GM12874 (cell line): ENCODE results near the gene RHOC.

Experiments
- TF ChIP-seq, protein P1 (sequence below): IDR thresholded peaks from 2 replicates; pipeline ENCODE4 v1.5.1; 2011; ENCODE audit warnings: low read depth, mild to moderate bottlenecking, control low read depth, low read length, moderate library complexity; ENCODE audit not compliant: insufficient read depth

Gene RHOC

DNA sequence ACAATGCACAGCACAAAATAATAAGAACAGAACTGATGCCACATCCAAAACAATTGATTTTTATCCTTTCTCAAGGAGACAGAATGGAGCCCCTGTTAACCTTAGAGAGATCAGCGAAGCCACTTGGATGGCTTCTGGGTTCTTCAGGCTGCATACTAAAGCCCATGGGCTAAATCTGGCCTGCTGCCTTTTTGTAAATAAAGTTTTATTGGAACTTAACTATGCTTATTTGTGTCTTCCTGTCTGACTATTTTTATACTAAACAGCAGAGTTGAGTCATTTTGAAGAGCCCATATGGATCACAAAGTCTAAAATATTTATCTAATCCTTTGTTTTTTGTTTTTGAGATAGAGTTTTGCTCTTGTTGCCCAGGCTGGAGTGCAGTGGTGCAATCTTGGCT is 24.5 kb upstream of the RHOC start:
- TF ChIP-seq, protein P1, sequence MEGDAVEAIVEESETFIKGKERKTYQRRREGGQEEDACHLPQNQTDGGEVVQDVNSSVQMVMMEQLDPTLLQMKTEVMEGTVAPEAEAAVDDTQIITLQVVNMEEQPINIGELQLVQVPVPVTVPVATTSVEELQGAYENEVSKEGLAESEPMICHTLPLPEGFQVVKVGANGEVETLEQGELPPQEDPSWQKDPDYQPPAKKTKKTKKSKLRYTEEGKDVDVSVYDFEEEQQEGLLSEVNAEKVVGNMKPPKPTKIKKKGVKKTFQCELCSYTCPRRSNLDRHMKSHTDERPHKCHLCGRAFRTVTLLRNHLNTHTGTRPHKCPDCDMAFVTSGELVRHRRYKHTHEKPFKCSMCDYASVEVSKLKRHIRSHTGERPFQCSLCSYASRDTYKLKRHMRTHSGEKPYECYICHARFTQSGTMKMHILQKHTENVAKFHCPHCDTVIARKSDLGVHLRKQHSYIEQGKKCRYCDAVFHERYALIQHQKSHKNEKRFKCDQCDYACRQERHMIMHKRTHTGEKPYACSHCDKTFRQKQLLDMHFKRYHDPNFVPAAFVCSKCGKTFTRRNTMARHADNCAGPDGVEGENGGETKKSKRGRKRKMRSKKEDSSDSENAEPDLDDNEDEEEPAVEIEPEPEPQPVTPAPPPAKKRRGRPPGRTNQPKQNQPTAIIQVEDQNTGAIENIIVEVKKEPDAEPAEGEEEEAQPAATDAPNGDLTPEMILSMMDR, result no peak

DNA sequence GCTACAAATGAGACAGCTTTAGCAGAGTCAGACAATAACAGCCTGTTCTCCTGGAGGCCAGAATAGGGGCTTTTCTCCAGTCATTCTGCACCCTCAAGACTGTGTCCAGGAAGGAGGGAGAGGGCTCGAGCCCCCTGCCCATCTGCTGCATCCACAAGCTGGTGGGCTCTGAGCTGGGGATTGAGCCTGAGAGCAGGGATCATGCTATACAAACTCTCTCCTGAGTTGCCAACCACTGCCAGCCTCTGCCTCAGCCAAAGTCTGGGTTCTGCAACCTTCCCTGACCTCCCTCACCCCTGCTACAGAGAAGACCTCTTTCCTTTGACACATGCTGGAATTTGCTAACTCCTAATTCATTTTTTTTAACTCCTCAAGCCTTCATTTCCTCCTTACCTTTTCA is 23.0 kb upstream of the RHOC start:
- TF ChIP-seq, protein P1, result no peak

DNA sequence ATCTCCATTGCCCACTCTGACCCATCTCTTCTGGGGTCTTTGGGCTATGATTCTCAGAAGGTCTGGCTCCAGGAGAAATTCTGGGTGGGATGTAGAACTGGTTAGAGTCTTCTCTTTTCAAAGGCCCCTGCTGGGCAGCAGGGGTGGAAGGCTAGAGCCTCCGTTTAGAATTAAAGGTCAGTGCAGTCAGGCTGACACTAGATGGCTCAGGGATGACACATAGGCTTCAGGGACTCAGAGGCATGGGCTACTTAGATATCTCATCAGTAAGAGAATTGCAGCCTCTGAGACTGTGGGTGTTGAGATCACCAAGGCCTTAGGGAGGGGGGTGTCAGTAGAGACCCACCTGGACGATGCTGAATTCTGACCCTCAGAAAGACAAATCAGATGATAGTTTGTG is 20.8 kb upstream of the RHOC start:
- TF ChIP-seq, protein P1, result no peak

DNA sequence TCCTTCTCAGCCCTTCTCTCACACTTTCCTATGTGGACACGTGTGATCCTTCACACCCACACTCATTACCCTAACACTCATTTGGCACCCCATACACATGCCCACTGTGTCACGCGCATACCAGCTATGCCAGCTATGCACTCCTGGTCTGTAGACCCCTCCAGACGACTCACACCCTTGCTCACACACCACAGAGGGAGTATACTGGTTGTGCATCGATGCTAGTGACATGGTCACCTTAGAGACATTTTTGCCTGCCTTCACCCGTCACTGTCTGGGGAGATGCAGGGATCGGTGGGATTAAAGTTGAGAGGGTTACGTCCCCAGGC is 16.5 kb upstream of the RHOC start:
- TF ChIP-seq, protein P1, result no peak

DNA sequence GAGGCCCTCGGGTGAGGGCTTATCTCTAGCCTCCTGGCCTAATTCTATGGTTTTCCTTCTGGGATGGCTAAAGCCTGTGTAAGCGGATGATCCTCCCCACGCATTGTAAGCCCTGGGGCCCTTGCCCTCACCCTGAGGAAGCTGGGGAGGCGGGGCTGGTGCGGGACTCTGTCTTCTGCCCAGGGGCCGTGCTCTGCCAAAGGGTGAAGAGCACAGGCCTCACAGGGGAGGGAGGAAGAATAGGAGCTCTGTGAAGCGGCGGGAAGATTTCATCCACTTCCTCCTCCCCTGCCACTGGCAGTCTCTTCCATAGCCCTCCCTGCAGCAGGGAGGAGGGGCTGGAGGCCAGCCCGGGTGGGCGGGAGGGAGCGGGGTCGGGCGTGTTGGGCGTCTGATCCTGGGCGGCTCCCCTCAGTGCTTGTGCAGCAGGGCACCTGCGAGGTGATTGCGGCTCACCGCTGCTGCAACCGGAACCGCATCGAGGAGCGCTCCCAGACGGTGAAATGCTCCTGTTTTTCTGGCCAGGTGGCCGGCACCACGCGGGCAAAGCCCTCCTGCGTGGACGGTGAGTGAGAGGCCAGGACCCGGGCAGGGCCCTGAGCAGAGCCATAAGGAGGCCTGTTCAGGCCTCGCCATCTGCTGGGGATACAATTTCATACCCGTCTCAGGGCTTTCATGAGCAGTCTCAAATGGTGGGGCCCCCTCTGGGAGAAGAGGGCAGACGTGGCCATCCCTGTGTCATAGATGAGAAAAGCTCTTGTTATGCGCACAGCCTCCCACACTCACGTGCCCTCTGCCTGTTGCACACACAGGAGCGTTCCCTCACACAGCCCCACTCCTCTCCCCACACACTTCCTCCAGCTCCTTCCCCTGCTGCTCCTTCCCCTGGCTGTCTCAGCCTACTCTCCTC is 15.9 kb upstream of the RHOC start:
- TF ChIP-seq, protein P1, result no peak

DNA sequence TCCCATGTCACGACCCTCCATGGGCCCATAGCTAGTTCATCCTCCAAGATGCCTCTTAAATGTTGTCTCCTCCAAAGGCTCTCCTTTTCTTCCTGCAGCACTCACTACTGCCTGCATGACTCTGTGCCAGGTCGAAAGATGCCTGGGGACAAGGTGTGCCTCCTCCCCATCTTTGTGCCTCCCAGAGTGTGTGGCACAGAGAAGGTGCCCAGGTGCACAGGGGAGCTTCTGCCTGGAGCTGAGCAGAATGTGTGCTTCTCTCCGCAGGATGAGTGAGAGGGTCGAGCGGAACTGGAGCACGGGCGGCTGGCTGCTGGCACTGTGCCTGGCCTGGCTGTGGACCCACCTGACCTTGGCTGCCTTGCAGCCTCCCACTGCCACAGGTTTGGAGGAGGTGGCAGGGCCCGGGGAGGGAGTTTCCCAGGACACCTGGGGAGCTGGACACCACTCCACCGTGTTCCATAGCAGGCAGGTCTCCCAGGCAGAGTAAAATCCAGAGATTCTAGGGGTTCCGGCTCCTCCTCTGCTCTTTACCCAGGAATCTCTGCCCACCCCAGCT is 15.1 kb upstream of the RHOC start:
- TF ChIP-seq, protein P1, result no peak

DNA sequence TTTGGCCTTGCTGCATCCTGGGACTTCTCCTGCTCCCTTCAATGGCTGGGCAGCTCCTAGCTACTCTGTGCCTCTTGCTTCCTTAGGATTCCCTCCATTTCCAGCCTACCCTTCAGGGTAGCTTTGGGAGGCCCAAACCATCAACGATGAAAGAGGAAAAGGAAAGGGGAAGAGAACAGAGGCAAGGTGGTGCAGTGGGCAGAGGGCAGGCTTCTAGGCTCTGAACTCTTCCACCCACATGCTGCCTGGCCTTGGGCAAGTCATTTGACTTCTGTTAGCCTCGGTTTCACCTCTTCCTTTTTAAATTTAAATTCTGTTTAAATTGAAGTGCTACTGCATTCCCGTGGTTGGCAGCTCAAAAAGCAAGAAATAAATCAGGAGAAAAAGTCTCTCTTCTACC is 13.9 kb upstream of the RHOC start:
- TF ChIP-seq, protein P1, result no peak
